HG03558 (cell line): Measurements from ENCODE around the gene GALNT11.
A peak's percentile ranks its signal among the peaks of the same experiment; 100 is the strongest.

ENCODE experiments used
- ATAC-seq: cut with Tn5 transposase; IDR thresholded peaks from one replicate; pipeline ENCODE4 v1.9.1; 2021; ENCODE audit warnings: moderate number of reproducible peaks; ENCODE audit not compliant: unreplicated experiment; ENCODE audit errors: extremely low read depth

GALNT11 gene

GRCh38 chr7:152137476-152138025 is 112.1 kb downstream of the GALNT11 start:
- no peak for ATAC-seq

GRCh38 chr7:152140067-152140466 is 114.6 kb downstream of the GALNT11 start:
- no peak for ATAC-seq

- ATAC-seq = no peak
These were observed 115.1 kb downstream of the GALNT11 start for GRCh38 chr7:152140560-152140959.

GRCh38 chr7:152142976-152143595 is 117.6 kb downstream of the GALNT11 start:
- no peak for ATAC-seq

- ATAC-seq = no peak
These were observed 119.2 kb downstream of the GALNT11 start for GRCh38 chr7:152144557-152145245.

- no peak for ATAC-seq
These were observed 120.5 kb downstream of the GALNT11 start for GRCh38 chr7:152145853-152146466.

GRCh38 chr7:152148706-152149105 is 123.2 kb downstream of the GALNT11 start:
- ATAC-seq = no peak

GRCh38 chr7:152149363-152149762 is 123.9 kb downstream of the GALNT11 start:
- no peak for ATAC-seq

GRCh38 chr7:152152267-152152666 is 126.8 kb downstream of the GALNT11 start:
- no peak for ATAC-seq

GRCh38 chr7:152158801-152159587 is 133.5 kb downstream of the GALNT11 start:
- peak; percentile 68 for ATAC-seq

GRCh38 chr7:152161171-152161570 is 135.7 kb downstream of the GALNT11 start:
- no peak for ATAC-seq

- ATAC-seq = no peak
These were observed 136.8 kb downstream of the GALNT11 start for GRCh38 chr7:152162287-152162686.
